Thyroid gland (tissue), 4 donors: ENCODE results near the gene RPN1. TPM values are rescaled to one million over a fixed set of nuclear protein-coding genes. Genes with fewer than 3 reads are reported as not detected.

ENCODE experiments used
- DNase-seq, 2 donors: peaks; one replicate each; pipeline ENCODE4 v3.0.0-alpha.2; 2019
- H3K27ac ChIP-seq, 3 donors: fragments of 200-600 bp; sonication (generic); 1 replicate in 2 of 3; 2 replicates in 1 of 3; pipeline ENCODE4 v1.5.1; 2016 to 2019; ENCODE audit warnings: mild to moderate bottlenecking in 1 of 3, moderate library complexity in 1 of 3
- H3K27me3 ChIP-seq: fragments of 200-600 bp; sonication (generic); one replicate; pipeline ENCODE4 v1.5.1; 2019
- H3K36me3 ChIP-seq, 2 donors: fragments of 200-600 bp; sonication (generic); one replicate each; pipeline ENCODE4 v1.5.1; 2016 to 2019
- H3K4me1 ChIP-seq, 2 donors: fragments of 200-600 bp; sonication (generic); one replicate each; pipeline ENCODE4 v1.5.1; 2017 to 2019
- H3K4me3 ChIP-seq, 3 donors: fragments of 200-600 bp; sonication (generic); replicated peaks in 1 of 3; 1 replicate in 2 of 3; 2 replicates in 1 of 3; pipeline ENCODE4 v1.5.1; 2016; ENCODE audit warnings: mild to moderate bottlenecking in 1 of 3
- H3K9me3 ChIP-seq: fragments of 200-600 bp; sonication (generic); one replicate; pipeline ENCODE4 v1.5.1; 2017
- POLR2A ChIP-seq, 2 donors: fragments of 450-650 bp; IDR thresholded peaks; one replicate each; pipeline ENCODE4 v1.6.1; 2017; ENCODE audit warnings: antibody characterized with exemption in 2 of 2, mild to moderate bottlenecking in 2 of 2, moderate library complexity in 1 of 2
- WGBS, 2 donors: methylation state at CpG; one replicate each; pipeline ENCODE4 v1.1.5; 2017; 5-methylcytosine and 5-hydroxymethylcytosine counted together
- intact Hi-C: fragments of 100-400 bp; cut with DNase I; formaldehyde crosslinking; loops from one replicate; pipeline ENCODE4 v1.15.1; 2023
- total RNA-seq, 4 donors: library from RNA; depleted of rRNA; stranded (reverse); fragments of >200 nt; gene quantifications; one replicate each; pipeline ENCODE4 v1.2.3, GENCODE V29; 2016
- TF ChIP-seq, protein P1 (sequence below), 6 experiments: fragments of 200-600 bp in 3 of 6; fragments of 450-650 bp in 3 of 6; sonication (generic) in 3 of 6; IDR thresholded peaks; one replicate each; pipeline ENCODE4 v1.5.1; 2016 to 2019; ENCODE audit warnings: antibody characterized with exemption in 6 of 6, mild to moderate bottlenecking in 2 of 6, inconsistent platforms in 1 of 6, moderate library complexity in 1 of 6

RPN1 gene
- total RNA-seq, 4 donors from 2014 or later: 368 to 750 (median 528) TPM

DNA sequence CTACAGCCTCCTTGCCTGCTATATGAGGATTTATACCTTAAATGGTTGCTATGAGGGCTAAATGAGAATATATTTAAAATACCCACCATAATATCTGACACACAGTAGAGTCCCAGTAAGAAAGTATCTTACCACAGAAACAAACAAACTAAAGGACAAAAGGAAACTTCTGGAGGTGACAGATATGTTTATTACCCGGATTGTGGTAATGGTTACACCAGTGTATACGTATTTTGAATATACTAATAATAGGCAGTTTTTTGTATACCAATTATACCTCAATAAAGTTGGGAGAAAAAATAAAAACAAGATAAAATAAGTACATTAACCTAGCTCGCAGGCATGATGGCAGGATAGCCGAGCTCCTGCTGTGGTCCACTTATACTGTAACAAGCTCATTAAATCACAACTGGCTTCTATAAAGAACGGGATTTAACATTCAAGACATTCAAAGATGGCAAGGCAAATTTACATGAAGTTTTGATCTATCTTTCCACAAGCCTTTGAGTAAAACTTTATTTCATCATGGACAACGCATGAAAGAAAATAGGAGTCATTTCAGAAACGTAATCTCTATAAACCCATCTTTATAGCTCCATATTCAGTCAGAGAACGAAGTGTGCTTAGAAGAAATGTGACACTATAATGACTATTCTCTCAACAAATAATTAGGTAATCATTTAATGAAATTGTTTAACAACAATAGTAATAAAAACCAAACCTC is 1.5 kb downstream of the RPN1 start:
- H3K9me3 ChIP-seq: no peaks in the 10 kb centered on the region
- no peaks in the 10 kb centered on the region for H3K27me3 ChIP-seq
- DNase-seq: no peak
- WGBS, 2 donors: 26% methylated on average over 8 of the region's 8 CpGs
- no peak for TF ChIP-seq POLR2A (IDR thresholded peaks at IDR 0.05)
- TF ChIP-seq, protein P1, sequence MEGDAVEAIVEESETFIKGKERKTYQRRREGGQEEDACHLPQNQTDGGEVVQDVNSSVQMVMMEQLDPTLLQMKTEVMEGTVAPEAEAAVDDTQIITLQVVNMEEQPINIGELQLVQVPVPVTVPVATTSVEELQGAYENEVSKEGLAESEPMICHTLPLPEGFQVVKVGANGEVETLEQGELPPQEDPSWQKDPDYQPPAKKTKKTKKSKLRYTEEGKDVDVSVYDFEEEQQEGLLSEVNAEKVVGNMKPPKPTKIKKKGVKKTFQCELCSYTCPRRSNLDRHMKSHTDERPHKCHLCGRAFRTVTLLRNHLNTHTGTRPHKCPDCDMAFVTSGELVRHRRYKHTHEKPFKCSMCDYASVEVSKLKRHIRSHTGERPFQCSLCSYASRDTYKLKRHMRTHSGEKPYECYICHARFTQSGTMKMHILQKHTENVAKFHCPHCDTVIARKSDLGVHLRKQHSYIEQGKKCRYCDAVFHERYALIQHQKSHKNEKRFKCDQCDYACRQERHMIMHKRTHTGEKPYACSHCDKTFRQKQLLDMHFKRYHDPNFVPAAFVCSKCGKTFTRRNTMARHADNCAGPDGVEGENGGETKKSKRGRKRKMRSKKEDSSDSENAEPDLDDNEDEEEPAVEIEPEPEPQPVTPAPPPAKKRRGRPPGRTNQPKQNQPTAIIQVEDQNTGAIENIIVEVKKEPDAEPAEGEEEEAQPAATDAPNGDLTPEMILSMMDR (IDR thresholded peaks at IDR 0.05): no peak
- intact Hi-C loops: no loop called here
- H3K4me3 ChIP-seq: peak overlapping the region in 2 of 3 donors; percentile 98 to 99
- peaks cover 6 to 8% of the 10 kb centered on the region in 2 donors for H3K36me3 ChIP-seq
- peaks cover 14 to 22% of the 10 kb centered on the region in 2 donors for H3K4me1 ChIP-seq
- H3K27ac ChIP-seq: peak overlapping the region in 2 of 3 donors; percentile 97 to 98

DNA sequence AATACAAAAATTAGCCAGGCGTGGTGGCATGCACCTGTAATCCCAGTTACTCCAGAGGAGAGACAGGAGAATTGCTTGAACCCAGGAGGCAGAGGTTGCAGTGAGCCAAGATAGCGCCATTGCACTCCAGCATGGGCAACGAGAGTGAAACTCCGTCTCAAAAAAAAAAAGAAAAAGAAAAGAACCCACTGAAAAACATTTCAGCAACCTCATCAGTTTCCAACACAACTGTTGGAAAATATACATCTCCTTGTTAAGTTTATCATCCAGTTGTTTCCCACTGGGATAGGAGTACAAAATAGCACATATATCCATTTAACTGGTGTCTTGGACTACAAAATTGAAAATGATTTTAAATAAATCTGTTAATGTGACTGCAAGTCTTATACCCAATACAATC is 2.2 kb downstream of the RPN1 start:
- 58 to 62% methylated on average over 4 of the region's 4 CpGs for WGBS, 2 donors
- TF ChIP-seq POLR2A (IDR thresholded peaks at IDR 0.05): no peak
- TF ChIP-seq, protein P1 (IDR thresholded peaks at IDR 0.05): no peak
- H3K4me3 ChIP-seq: no peak overlapping the region
- no peak for DNase-seq
- H3K27ac ChIP-seq: no peak overlapping the region
- peaks cover 11 to 14% of the 10 kb centered on the region in 2 donors for H3K36me3 ChIP-seq
- H3K27me3 ChIP-seq: no peaks in the 10 kb centered on the region
- intact Hi-C loops: no loop called here
- peaks cover 14 to 22% of the 10 kb centered on the region in 2 donors for H3K4me1 ChIP-seq
- H3K9me3 ChIP-seq: no peaks in the 10 kb centered on the region

DNA sequence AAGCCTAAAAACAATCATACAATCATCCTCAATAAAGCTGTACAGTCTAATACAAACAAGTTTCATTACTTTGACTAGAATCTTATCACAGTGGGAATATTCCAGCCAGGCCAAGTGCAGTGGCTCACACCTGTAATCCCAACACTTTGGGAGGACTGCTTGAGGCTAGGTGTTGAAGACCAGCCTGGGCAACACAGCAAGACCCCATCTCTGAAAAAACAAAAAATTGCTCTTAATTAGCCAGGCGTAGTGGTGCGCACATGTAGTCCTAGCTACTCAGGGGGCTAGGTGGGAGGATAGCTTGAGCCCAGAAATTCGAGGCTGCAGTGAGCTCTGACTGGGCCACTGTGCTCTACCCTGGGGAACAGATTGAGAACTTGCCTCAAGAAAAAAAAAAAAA is 3.3 kb downstream of the RPN1 start:
- TF ChIP-seq, protein P1 (IDR thresholded peaks at IDR 0.05): no peak
- TF ChIP-seq POLR2A (IDR thresholded peaks at IDR 0.05): no peak
- intact Hi-C loops: no loop called here
- H3K27me3 ChIP-seq: no peaks in the 10 kb centered on the region
- peaks cover 11 to 14% of the 10 kb centered on the region in 2 donors for H3K36me3 ChIP-seq
- no peak overlapping the region for H3K27ac ChIP-seq
- no peak for DNase-seq
- 87 to 93% methylated on average over 3 of the region's 3 CpGs for WGBS, 2 donors
- H3K9me3 ChIP-seq: no peaks in the 10 kb centered on the region
- H3K4me1 ChIP-seq: peaks cover 14 to 22% of the 10 kb centered on the region in 2 donors
- no peak overlapping the region for H3K4me3 ChIP-seq

DNA sequence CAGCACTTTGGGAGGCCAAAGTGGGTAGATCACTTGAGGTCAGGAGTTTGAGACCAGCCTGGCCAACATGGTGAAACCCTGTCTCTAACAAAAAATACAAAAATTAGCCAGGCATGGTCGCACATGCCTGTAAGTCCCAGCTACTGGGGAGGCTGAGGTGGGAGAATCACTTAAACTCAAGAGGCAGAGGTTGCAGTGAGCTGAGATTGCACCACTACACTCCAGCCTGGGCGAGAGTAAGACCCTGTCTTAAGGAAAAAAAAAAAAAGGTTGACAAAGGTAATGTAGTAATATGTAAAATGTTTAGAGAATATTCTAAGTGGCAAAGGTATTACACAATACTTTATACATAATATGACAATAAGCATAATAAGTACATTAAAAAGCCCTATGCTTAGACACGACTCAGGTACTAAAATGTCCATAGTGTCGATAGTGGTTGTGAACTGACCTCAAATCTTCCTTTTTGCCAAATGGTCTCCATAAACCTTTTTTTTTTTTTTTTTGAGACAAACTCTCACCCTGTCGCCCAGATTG is 16.5 kb downstream of the RPN1 start:
- peaks cover 37 to 46% of the 10 kb centered on the region in 2 donors for H3K36me3 ChIP-seq

More for the DNA sequence above, 16.5 kb downstream of the RPN1 start:
- Histone ChIP-seq H3K4me1 (no peaks in the 10 kb centered on the region), H3K9me3 (no peaks in the 10 kb centered on the region), H3K4me3 (no peak overlapping the region), H3K27me3 (no peaks in the 10 kb centered on the region), H3K27ac (no peak overlapping the region)
- 84 to 95% methylated on average over 5 of the region's 5 CpGs for WGBS, 2 donors
- TF ChIP-seq POLR2A (IDR thresholded peaks at IDR 0.05): no peak
- TF ChIP-seq, protein P1 (IDR thresholded peaks at IDR 0.05): no peak
- DNase-seq: no peak
- intact Hi-C loops: no loop called here
